SK-N-SH (cell line): ENCODE measurements around the gene ZNRF1. TPM values are rescaled to one million over a fixed set of nuclear protein-coding genes. Genes with fewer than 3 reads are reported as not detected.

Experiments
- CTCF ChIA-PET: fragments of 300-600, 350-600 bp; formaldehyde crosslinking; extraction: SDS; loops from one replicate; lab custom pipeline; 2021; lab: Yijun Ruan, JAX
- POLR2A ChIA-PET: fragments of 350-600 bp; sonication (Branson Sonifier 250); formaldehyde crosslinking; extraction: SDS; loops from one replicate; lab custom pipeline; 2020; ENCODE audit warnings: antibody characterized with exemption, inconsistent platforms; lab: Yijun Ruan, JAX
- DNase-seq: peaks from one replicate; pipeline ENCODE4 v3.0.0; 2012
- H2AFZ ChIP-seq: fragments of 200-600 bp; sonication (generic); 2 replicates; pipeline ENCODE4 v1.8.1; 2016; ENCODE audit warnings: antibody characterized with exemption, mild to moderate bottlenecking, low read depth
- H3F3A ChIP-seq: fragments of 200-600 bp; sonication (generic); replicated peaks from 2 replicates; pipeline ENCODE3; 2016; ENCODE audit warnings: antibody characterized with exemption, mild to moderate bottlenecking; ENCODE audit not compliant: insufficient read depth
- H3K27ac ChIP-seq, 2 experiments: fragments of 200-500 bp in 1 of 2; fragments of 200-600 bp in 1 of 2; sonication (Bioruptor generic) in 1 of 2; sonication (generic), shearing (Covaris generic) in 1 of 2; 2 replicates each; pipeline versions ENCODE4 v1.5.1 to v1.6.1; 2014 to 2016; ENCODE audit warnings: low read depth in 2 of 2, inconsistent platforms in 1 of 2, low read length in 1 of 2, mild to moderate bottlenecking in 1 of 2, mixed read lengths in 1 of 2
- H3K27me3 ChIP-seq: fragments of 200-600 bp; sonication (generic), shearing (Covaris generic); 2 replicates; pipeline ENCODE4 v1.6.1; 2016; ENCODE audit warnings: mixed run types; ENCODE audit not compliant: insufficient read depth
- H3K36me3 ChIP-seq, 2 experiments: fragments of 200-500 bp in 1 of 2; fragments of 200-600 bp in 1 of 2; sonication (Bioruptor generic) in 1 of 2; sonication (generic) in 1 of 2; replicated peaks in 1 of 2; 2 replicates each; pipeline versions ENCODE3 to v1.5.1; 2014 to 2016; ENCODE audit warnings: low read length in 1 of 2, mild to moderate bottlenecking in 1 of 2; ENCODE audit not compliant: insufficient read depth in 2 of 2, control insufficient read depth in 1 of 2
- H3K4me1 ChIP-seq, 2 experiments: fragments of 200-500 bp in 1 of 2; fragments of 200-600 bp in 1 of 2; sonication (Bioruptor generic) in 1 of 2; sonication (generic), shearing (Covaris generic) in 1 of 2; 2 replicates each; pipeline versions ENCODE4 v1.5.1 to v1.6.1; 2014 to 2016; ENCODE audit warnings: low read depth in 1 of 2, low read length in 1 of 2, mixed run types in 1 of 2; ENCODE audit not compliant: insufficient read depth in 2 of 2, control insufficient read depth in 1 of 2
- H3K4me2 ChIP-seq: fragments of 200-600 bp; sonication (generic), shearing (Covaris generic); 2 replicates; pipeline ENCODE4 v1.6.1; 2017; ENCODE audit warnings: mixed run types
- H3K4me3 ChIP-seq, 2 experiments: fragments of 200-500 bp in 1 of 2; fragments of 200-600 bp in 1 of 2; sonication (Bioruptor generic) in 1 of 2; sonication (generic), shearing (Covaris generic) in 1 of 2; 2 replicates each; pipeline versions ENCODE4 v1.5.1 to v1.8.1; 2014 to 2016; ENCODE audit warnings: low read depth in 2 of 2, inconsistent platforms in 1 of 2, low read length in 1 of 2, mild to moderate bottlenecking in 1 of 2, mixed read lengths in 1 of 2, moderate library complexity in 1 of 2
- H3K79me2 ChIP-seq: fragments of 200-600 bp; sonication (generic); 2 replicates; pipeline ENCODE4 v1.8.1; 2017; ENCODE audit warnings: mild to moderate bottlenecking; ENCODE audit not compliant: insufficient read depth
- H3K9ac ChIP-seq: fragments of 200-600 bp; sonication (generic); 2 replicates; pipeline ENCODE4 v1.6.1; 2017; ENCODE audit warnings: mixed run types
- H3K9me2 ChIP-seq: fragments of 200-600 bp; sonication (generic); 2 replicates; pipeline ENCODE4 v1.6.1; 2017; ENCODE audit warnings: mixed run types
- H3K9me3 ChIP-seq: fragments of 200-600 bp; sonication (generic); 2 replicates; pipeline ENCODE4 v1.6.1; 2017; ENCODE audit warnings: mixed run types, mild to moderate bottlenecking, moderate library complexity
- H4K20me1 ChIP-seq: fragments of 200-600 bp; sonication (generic); 2 replicates; pipeline ENCODE4 v1.6.1; 2017; ENCODE audit warnings: mild to moderate bottlenecking, mixed run types; ENCODE audit not compliant: insufficient read depth
- ELF1 ChIP-seq: IDR thresholded peaks from 2 replicates; pipeline ENCODE4 v1.4.0; 2012
- FOXM1 ChIP-seq: IDR thresholded peaks from 2 replicates; pipeline ENCODE4 v1.4.0; 2012; ENCODE audit warnings: low read depth, mild to moderate bottlenecking
- IRF3 ChIP-seq: fragments of 150-350 bp; IDR thresholded peaks from 2 replicates; pipeline ENCODE4 v1.6.1; 2016; ENCODE audit warnings: mild to moderate bottlenecking, low read depth, low read length
- JUND ChIP-seq: IDR thresholded peaks from 2 replicates; pipeline ENCODE4 v1.4.0; 2012
- MAX ChIP-seq: IDR thresholded peaks from 2 replicates; pipeline ENCODE4 v1.4.0; 2012; ENCODE audit warnings: low read depth
- MEF2A ChIP-seq: IDR thresholded peaks from 2 replicates; pipeline ENCODE4 v1.4.0; 2012; ENCODE audit warnings: low read depth, borderline replicate concordance
- NFIC ChIP-seq: IDR thresholded peaks from 2 replicates; pipeline ENCODE4 v1.4.0; 2012; ENCODE audit warnings: borderline replicate concordance
- NRF1 ChIP-seq: IDR thresholded peaks from 2 replicates; pipeline ENCODE4 v1.6.1; 2012; ENCODE audit warnings: low read depth, mild to moderate bottlenecking, low read length
- RAD21 ChIP-seq: IDR thresholded peaks from 2 replicates; pipeline ENCODE4 v1.6.1; 2012; ENCODE audit warnings: mild to moderate bottlenecking, low read length
- RCOR1 ChIP-seq: fragments of 150-350 bp; IDR thresholded peaks from 2 replicates; pipeline ENCODE4 v1.6.1; 2017; ENCODE audit warnings: antibody characterized with exemption, low read length
- REST ChIP-seq: IDR thresholded peaks from 2 replicates; pipeline ENCODE4 v1.6.1; 2012; ENCODE audit warnings: mild to moderate bottlenecking, low read depth, low read length, moderate library complexity
- SIN3A ChIP-seq: IDR thresholded peaks from 2 replicates; pipeline ENCODE4 v1.6.1; 2012; ENCODE audit warnings: low read depth, mild to moderate bottlenecking, low read length, moderate library complexity, borderline replicate concordance
- TEAD4 ChIP-seq: IDR thresholded peaks from 2 replicates; pipeline ENCODE4 v1.4.0; 2012; ENCODE audit warnings: mild to moderate bottlenecking, borderline replicate concordance; ENCODE audit not compliant: insufficient read depth
- ZBTB33 ChIP-seq: IDR thresholded peaks from 2 replicates; pipeline ENCODE4 v1.4.0; 2012; ENCODE audit warnings: low read depth, borderline replicate concordance
- WGBS: methylation state at CpG from one replicate; pipeline ENCODE4 v1.1.6; 2017; ENCODE audit warnings: low lambda C conversion rate; 5-methylcytosine and 5-hydroxymethylcytosine counted together
- polyA plus RNA-seq, 3 experiments: library from polyadenylated mRNA; depleted of rRNA; stranded (reverse); fragments of >200 nt; gene quantifications; 2 replicates each; pipeline ENCODE4 v1.2.3, GENCODE V29; 2012
- TF ChIP-seq, protein P1 (sequence below): fragments of 200-600 bp; sonication (generic); IDR thresholded peaks from 2 replicates; pipeline ENCODE4 v1.6.1; 2017; ENCODE audit warnings: antibody characterized with exemption, mild to moderate bottlenecking, moderate library complexity

The ZNRF1 gene
- polyA plus RNA-seq, 1 of the 3 experiments (the other 2 are of a cell fraction): 23.7 TPM

DNA sequence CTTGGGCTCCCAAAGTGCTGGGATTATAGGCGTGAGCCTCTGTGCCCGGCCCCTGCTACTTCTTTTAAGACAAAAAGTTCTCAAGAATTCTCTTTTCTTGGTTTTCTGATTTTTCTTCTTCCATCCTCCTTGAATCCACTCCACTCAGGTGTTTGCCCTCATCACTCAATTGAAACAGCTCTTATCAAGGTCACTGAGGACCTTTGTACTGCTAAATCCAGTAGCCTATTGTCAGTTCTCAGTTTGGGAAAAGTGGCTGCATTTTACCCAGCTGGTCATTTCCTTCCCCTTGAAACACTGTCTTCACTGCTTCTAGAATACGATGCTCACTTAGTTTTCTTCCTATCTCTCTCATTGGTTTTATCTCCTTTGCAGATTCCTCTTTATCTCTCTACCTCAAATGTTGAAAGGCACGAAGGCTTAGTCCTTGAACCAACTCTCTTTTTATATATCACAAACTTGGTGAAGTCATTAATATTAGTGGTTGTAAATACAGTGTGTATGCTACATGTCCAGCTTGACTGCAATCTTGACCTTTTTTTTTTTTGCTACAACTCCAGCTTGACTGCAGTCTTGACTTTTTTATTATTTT lies 29.8 kb downstream of the ZNRF1 start:
- WGBS: 94% methylated on average over 4 of the region's 4 CpGs
- no peak for TF ChIP-seq NFIC
- TF ChIP-seq TEAD4: no peak
- TF ChIP-seq FOXM1: no peak
- no peak for TF ChIP-seq SIN3A
- no peak for TF ChIP-seq IRF3
- TF ChIP-seq RAD21: no peak
- TF ChIP-seq RCOR1: no peak
- no peak for TF ChIP-seq REST
- no peak for TF ChIP-seq MEF2A
- TF ChIP-seq, protein P1, sequence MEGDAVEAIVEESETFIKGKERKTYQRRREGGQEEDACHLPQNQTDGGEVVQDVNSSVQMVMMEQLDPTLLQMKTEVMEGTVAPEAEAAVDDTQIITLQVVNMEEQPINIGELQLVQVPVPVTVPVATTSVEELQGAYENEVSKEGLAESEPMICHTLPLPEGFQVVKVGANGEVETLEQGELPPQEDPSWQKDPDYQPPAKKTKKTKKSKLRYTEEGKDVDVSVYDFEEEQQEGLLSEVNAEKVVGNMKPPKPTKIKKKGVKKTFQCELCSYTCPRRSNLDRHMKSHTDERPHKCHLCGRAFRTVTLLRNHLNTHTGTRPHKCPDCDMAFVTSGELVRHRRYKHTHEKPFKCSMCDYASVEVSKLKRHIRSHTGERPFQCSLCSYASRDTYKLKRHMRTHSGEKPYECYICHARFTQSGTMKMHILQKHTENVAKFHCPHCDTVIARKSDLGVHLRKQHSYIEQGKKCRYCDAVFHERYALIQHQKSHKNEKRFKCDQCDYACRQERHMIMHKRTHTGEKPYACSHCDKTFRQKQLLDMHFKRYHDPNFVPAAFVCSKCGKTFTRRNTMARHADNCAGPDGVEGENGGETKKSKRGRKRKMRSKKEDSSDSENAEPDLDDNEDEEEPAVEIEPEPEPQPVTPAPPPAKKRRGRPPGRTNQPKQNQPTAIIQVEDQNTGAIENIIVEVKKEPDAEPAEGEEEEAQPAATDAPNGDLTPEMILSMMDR: no peak
- no peak for TF ChIP-seq ZBTB33
- TF ChIP-seq ELF1: no peak
- TF ChIP-seq NRF1: no peak
- no peak for TF ChIP-seq MAX
- no peak for TF ChIP-seq JUND
- no peak overlapping the region for H3K4me2 ChIP-seq
- no peaks in the 10 kb centered on the region for H3K9me3 ChIP-seq
- no peak overlapping the region for H3K9ac ChIP-seq
- ChIA-PET POLR2A (no interaction called here), CTCF (interaction anchor here (0.8 kb wide), 1 partner anchor 30 kb away, joined by 3 read pairs; the partner anchor contains the start of gene ZNRF1)
- H3K27me3 ChIP-seq: no peaks in the 10 kb centered on the region
- H3K4me3 ChIP-seq: no peak overlapping the region
- H2AFZ ChIP-seq: no peak overlapping the region
- peaks cover 95% of the 10 kb centered on the region for H3K79me2 ChIP-seq
- H3K9me2 ChIP-seq: no peaks in the 10 kb centered on the region
- no peaks in the 10 kb centered on the region for H4K20me1 ChIP-seq
- H3K36me3 ChIP-seq: no peaks in the 10 kb centered on the region
- peaks cover 30% of the 10 kb centered on the region for H3F3A ChIP-seq
- H3K4me1 ChIP-seq: peaks cover 0 to 19% of the 10 kb centered on the region in 2 experiments; a peak in 2 of 4 replicates
- no peak for DNase-seq
- H3K27ac ChIP-seq: peak overlapping the region in 1 of 2 experiments; percentile 5; a peak in 1 of 4 replicates
